Fibroblast of mammary gland (primary cell): ENCODE results near the gene KRTAP5-5.
"Not testable (repeated sequence)": the region's sequence is repeated elsewhere in the genome, so short reads cannot be mapped to it uniquely, and the experiment has no call there.

ENCODE experiments used
- DNase-seq: peaks from one replicate; pipeline ENCODE4 v3.0.0-alpha.2; 2010; ENCODE audit warnings: low read depth
- H3K4me3 ChIP-seq: 2 replicates; pipeline ENCODE4 v1.5.1; 2011; ENCODE audit warnings: low read depth, mild to moderate bottlenecking, low read length, moderate library complexity; ENCODE audit not compliant: control insufficient read depth
- TF ChIP-seq, protein P1 (sequence below): conservative IDR thresholded peaks from 2 replicates; pipeline ENCODE4 v1.5.1; 2011; ENCODE audit warnings: low read depth, low read length, inconsistent platforms; ENCODE audit not compliant: control insufficient read depth, insufficient read depth

The KRTAP5-5 gene

DNA sequence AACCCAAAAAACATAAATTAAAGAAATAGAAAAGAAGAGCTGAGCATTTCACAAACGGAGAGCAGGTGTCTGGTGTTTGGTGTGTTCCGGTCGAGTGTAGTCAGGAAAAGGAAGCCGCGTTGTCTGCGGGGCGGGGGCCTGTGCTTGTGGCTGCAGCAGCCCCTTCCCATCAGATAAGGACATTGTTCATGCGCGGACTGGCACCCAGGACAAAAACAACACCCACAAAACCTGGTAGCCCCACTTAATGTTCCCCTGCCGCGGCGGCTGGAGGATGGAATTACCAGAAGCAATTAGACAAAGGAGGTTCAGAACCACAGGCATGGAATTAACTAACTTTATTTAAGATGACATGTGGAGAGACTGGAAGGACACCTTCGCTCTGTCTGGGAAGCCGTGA lies 29.9 kb downstream of the KRTAP5-5 start:
- H3K4me3 ChIP-seq, result no peak overlapping the region
- DNase-seq, result no peak
- TF ChIP-seq, protein P1, sequence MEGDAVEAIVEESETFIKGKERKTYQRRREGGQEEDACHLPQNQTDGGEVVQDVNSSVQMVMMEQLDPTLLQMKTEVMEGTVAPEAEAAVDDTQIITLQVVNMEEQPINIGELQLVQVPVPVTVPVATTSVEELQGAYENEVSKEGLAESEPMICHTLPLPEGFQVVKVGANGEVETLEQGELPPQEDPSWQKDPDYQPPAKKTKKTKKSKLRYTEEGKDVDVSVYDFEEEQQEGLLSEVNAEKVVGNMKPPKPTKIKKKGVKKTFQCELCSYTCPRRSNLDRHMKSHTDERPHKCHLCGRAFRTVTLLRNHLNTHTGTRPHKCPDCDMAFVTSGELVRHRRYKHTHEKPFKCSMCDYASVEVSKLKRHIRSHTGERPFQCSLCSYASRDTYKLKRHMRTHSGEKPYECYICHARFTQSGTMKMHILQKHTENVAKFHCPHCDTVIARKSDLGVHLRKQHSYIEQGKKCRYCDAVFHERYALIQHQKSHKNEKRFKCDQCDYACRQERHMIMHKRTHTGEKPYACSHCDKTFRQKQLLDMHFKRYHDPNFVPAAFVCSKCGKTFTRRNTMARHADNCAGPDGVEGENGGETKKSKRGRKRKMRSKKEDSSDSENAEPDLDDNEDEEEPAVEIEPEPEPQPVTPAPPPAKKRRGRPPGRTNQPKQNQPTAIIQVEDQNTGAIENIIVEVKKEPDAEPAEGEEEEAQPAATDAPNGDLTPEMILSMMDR, result no peak

DNA sequence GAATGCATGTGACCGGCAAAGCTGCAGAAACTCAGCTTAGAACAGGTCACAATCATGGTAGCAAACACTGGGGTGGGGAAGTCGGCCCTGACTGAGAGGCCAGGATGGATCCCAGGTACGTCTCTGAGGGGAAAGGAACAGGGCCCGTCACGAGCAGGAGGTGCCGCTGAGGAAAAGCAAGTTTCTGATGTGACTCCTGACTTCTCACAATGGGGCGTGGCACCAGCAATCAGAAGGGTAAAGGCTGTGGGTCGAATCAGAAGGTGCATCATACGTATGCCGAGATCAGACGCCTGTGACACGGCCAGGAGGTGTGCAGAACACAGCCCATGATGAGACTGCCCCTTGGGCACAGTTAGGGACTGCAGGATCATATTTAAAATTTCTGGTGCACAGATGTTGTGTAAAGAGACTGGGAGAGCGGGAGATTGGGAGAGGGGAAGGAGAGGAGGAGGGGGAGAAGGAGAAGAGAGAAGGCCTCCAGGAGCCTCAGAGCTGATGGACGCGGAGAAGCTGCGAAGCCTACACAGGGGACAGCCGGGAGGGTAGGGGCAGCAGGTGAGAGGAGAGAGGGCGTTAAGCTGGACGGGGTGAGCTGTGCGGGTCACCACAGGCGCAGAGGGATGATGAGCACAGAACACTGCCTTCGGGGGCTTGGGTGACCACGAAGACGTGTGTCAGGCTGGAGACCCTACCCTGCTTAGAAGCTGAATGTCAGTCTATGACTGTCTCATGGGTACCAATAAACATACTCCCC lies 30.7 kb downstream of the KRTAP5-5 start:
- DNase-seq, result no peak
- TF ChIP-seq, protein P1, result no peak
- no peak overlapping the region for H3K4me3 ChIP-seq

DNA sequence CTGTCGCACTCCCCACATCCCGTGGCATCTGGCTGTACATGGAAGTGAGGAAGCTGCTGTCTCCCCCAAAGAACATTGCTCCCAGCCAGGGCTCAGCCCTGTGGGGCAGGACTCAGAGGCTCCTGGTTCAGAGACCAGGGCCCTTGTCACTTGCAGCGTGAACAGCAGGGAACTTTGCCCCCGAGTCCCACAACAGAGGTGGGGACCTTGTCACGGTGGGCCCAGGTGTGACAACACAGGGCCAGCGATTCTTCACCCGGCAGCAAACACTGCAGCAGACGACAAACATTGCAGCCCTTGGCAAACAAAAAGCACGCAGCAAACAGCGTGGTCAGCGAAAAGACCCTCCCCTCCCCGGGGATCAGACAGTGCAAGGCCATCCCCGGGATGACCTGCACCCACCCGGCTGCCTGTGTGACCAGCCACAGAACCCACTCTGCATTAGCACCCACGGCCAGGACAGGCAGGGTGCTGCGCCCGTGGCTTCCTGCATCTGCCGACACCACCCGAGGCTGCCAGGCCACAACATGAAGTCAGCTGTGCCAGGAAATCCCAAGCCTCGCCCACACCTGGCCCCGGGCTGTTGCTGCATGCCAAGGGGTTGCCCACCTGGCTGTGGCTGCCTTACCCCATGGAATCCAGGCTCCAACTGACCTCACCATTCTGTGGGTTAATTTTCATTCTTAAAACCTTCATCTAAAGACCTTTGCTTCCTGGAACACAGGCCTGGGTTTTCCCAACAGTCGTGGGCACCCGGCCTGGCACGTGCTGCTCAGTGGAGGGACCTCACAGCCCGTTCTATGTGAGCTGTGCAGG lies 32.1 kb downstream of the KRTAP5-5 start:
- not testable (repeated sequence) for DNase-seq, H3K4me3 ChIP-seq

DNA sequence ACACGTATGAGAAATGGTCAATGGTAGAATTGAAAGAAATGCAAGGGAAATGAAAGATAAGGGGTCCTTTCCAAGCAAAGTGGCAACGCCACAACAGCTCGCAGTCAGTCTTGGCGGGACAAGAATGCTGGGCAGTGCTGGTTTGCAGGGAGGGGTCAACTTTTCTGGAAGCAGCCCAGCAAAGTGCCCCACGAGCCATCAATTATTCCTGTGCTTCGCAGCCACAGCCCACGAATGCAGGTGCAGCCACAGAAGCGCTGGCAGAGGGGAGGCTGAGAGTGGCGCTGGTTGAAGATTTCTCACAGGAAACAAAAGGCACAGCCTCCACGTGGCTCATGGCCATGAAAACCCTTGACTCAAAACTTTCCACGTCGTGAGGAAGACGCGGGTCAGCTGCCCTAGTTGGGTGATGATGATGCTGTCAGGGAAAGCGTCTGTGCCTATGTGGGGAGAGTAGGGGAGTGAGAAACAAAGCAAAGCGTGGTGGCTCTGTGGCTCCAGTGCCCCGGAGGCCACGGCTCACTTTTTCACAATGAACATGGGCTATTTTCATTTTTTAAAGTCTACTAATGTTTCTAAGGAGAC lies 33.2 kb downstream of the KRTAP5-5 start:
- DNase-seq, H3K4me3 ChIP-seq: not testable (repeated sequence)

DNA sequence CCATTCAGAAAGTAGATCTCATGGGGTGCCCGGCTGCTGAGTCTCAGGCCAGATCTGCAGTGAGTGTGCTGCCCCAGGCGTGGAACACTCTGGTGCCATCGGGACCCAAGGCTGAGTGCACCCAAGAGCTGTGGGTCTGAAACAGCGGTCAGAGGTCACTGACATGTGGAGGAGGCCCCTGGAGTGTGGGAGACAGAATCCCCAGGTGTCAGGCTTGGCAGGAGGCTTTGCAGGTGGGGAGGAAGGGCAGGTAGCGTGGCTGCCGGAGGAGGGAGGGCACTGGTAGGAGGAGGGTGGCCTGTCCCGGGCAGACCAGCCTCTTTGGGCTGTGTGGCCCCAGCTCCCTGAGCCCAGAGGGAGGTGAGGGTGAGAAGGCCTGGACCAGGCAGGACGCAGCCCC lies 35.7 kb downstream of the KRTAP5-5 start:
- DNase-seq, result no peak
- no peak overlapping the region for H3K4me3 ChIP-seq
- TF ChIP-seq, protein P1, result no peak

DNA sequence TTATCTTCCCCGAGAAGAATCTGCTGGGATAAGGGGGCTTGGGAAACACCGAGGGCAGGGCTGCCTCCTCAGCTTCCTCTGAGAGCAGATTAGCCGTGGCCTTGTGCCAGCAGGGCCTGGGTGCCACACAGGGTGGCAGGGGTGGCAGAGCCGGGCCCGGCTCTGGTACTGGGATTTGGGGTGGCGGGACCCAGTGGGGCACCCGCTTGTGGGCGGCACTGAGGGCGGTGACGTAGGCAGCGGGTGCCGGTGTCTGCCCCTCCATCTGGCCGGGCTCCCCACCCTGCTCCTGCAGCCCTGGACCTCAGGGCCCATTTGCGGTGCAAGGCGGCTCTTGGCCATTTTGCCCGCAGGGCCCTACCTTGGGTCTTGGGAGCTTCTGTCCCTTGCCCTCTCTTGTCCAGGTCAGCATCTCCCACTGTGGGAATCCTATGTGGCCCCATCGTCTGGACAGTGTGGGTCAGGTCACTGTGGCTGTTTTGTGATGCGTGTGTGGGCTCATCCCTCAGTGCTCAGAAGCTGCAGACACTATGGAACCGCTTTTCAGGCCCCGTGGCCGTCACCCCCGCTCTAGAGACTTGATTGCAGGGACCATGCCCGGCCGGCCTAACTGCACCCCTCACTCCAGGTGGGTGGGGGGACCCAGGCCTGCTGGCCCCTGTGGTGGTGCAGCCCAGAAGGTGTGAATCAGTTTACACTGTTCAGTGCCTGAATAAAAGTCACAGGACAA lies 37.7 kb downstream of the KRTAP5-5 start:
- no peak overlapping the region for H3K4me3 ChIP-seq
- TF ChIP-seq, protein P1, result no peak
- no peak for DNase-seq

DNA sequence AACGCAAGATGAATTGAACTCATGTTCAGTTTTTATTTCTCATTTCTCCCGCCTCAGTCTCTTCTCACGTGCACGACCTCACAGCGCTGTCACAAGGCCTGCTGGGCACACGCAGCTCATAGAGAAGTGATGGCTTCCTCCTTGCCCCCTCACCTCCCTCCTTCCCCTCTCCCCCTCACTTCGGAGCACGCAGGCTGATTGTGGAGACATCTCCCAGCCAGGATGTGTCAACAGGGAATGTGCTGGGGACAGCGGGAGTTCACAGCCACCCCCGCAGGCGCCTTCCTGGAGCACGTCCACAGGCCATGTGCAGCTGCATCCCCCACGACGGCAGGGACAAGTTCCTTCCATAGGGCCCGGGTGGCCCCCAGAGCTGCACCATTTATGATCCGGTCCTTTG lies 38.3 kb downstream of the KRTAP5-5 start:
- DNase-seq, result no peak
- TF ChIP-seq, protein P1, result no peak
- H3K4me3 ChIP-seq, result no peak overlapping the region
